Colonic mucosa (tissue), 4 donors: Measurements from ENCODE around the gene METRN. TPM values are rescaled to one million over a fixed set of nuclear protein-coding genes. Genes with fewer than 3 reads are reported as not detected.

Experiments used
- DNase-seq: peaks from one replicate; pipeline ENCODE4 v3.0.0-alpha.2; 2020
- H3K27ac ChIP-seq: fragments of 200-600 bp; one replicate; pipeline ENCODE4 v1.8.0; 2021
- H3K27me3 ChIP-seq: fragments of 200-600 bp; one replicate; pipeline ENCODE4 v1.8.0; 2021
- H3K36me3 ChIP-seq: fragments of 200-600 bp; one replicate; pipeline ENCODE4 v1.8.0; 2021
- H3K4me1 ChIP-seq: fragments of 200-600 bp; one replicate; pipeline ENCODE4 v1.8.0; 2021; ENCODE audit warnings: mild to moderate bottlenecking
- H3K4me3 ChIP-seq: fragments of 200-600 bp; one replicate; pipeline ENCODE4 v1.8.0; 2021
- H3K9ac ChIP-seq, 2 donors: one replicate each; pipeline ENCODE4 v1.7.0; 2013; ENCODE audit warnings: control low read depth in 2 of 2, low read depth in 2 of 2, low read length in 2 of 2
- H3K9me3 ChIP-seq: fragments of 200-600 bp; one replicate; pipeline ENCODE4 v1.8.0; 2021
- intact Hi-C: fragments of 100-400 bp; cut with DNase I; formaldehyde crosslinking; loops from one replicate; pipeline ENCODE4 v1.14.1; 2022
- total RNA-seq, 2 donors: library from RNA; stranded (reverse); fragmentation: NEBNext Ultra II Directional in 1 of 2; extraction: Animal tissue kit (Norgen Biotek cat#: 25700) in 1 of 2; gene quantifications; one replicate each; pipeline ENCODE4 v1.2.1, GENCODE V29; 2021
- TF ChIP-seq, protein P1 (sequence below): fragments of 200-600 bp; IDR thresholded peaks from one replicate; pipeline ENCODE4 v1.8.0; 2022; ENCODE audit warnings: antibody characterized with exemption, mild to moderate bottlenecking
- donor health status: healthy.
- donor health status: DM: no; HTN: no; CAD: no.
- donor health status: DM: no; HTN: no; CAD: no.

METRN gene
- total RNA-seq, 2 donors from 2014 or later = 23.3 to 50.0 TPM

DNA sequence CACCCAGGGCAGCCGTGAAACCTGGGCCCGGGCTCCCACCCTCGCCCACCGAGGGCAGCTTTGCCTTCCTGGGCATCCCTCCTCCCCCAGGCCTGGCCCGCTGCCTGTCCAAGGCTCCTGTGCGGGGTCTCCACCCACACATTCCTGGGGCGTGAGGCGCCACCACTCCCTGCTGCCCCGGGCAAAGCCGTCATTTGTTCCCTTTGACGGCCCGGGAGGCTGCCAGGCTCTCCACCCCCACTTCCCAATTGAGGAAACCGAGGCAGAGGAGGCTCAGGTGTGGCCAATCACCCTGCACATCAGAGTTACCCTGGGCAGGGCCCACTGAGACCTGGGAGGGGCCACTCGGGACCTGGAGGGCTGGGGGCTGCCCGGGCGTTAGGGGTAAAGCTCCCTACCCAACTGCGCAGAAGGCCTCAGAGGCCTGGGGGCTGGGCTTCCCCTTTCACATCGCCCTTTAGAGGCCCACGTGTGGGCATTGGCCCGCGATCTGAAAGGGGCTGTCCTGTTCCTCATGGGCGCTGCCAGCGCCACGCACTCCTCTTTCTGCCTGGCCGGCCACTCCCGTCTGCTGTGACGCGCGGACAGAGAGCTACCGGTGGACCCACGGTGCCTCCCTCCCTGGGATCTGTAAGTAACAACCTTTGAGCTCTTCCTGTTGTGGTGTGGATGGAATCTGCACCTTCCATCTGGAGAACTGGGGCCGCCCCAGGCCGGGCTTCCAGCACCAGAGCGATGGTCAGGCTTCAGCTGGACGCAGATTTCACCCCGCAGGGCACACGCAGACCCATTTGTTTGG is 45.8 kb downstream of the METRN start, which contains the start of gene MSLN:
Gene MSLN, plus strand, starts transcription at position 190 of the 799 bp plus-strand sequence. CDS start 1,947 bp downstream, outside the sequence.
- TF ChIP-seq, protein P1, sequence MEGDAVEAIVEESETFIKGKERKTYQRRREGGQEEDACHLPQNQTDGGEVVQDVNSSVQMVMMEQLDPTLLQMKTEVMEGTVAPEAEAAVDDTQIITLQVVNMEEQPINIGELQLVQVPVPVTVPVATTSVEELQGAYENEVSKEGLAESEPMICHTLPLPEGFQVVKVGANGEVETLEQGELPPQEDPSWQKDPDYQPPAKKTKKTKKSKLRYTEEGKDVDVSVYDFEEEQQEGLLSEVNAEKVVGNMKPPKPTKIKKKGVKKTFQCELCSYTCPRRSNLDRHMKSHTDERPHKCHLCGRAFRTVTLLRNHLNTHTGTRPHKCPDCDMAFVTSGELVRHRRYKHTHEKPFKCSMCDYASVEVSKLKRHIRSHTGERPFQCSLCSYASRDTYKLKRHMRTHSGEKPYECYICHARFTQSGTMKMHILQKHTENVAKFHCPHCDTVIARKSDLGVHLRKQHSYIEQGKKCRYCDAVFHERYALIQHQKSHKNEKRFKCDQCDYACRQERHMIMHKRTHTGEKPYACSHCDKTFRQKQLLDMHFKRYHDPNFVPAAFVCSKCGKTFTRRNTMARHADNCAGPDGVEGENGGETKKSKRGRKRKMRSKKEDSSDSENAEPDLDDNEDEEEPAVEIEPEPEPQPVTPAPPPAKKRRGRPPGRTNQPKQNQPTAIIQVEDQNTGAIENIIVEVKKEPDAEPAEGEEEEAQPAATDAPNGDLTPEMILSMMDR = no peak
- Histone ChIP-seq H3K4me1 (no peaks in the 10 kb centered on the region), H3K27me3 (peaks cover 4% of the 10 kb centered on the region), H3K36me3 (no peaks in the 10 kb centered on the region), H3K9ac (no peak within 1 kb of the TSS), H3K4me3 (no peak within 1 kb of the TSS), H3K9me3 (no peaks in the 10 kb centered on the region), H3K27ac (no peak within 1 kb of the TSS)
- no peak for DNase-seq
- intact Hi-C loops = no loop called here

DNA sequence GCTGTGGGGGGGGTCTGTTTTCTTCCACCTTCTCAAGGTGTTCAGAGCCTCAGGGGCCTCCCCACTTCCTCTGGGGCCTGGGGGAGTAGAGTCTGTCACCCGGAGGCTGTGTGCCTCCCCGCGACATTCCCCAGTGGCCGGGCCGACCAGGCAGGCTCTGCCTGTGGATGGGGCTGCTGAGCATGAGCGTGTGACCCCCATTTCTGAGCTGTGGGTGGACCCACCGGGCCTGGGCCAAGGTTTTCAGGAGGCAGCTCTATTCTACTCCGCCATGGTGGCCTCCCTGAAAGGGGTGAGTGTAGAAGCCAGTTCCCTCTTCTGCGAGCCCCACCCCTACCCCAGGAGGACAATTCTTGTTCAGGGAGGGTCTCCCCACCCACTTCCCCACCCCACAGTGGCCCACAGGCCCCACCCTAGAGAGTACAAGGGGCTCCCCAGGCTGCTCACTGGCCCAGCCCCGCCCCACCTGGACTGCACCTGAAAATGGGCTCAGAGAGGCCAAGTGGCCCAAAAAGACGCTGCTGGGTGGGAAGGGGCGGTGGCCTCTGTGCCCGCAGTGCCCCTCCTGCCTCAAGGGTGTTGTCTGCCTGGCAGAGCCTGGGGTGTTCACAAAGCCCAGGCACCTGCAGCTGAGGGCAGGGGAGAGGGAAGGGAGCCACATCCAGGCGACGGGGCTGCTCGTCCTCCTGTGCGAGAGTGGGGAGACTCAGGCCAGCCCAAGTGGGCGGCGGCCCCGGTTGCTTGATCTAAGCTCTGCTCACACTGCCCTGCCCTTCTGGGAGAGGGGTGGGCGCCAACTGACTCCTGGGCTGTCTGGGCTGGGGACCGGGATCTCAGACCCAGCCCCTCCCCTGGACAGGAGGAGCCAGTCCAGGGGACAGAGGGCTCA is 47.0 kb downstream of the METRN start:
- DNase-seq = no peak
- no peaks in the 10 kb centered on the region for H3K4me1 ChIP-seq
- H3K9ac ChIP-seq = no peak overlapping the region
- no peak overlapping the region for H3K27ac ChIP-seq
- intact Hi-C loops = no loop called here
- no peak overlapping the region for H3K4me3 ChIP-seq
- TF ChIP-seq, protein P1 = no peak
- H3K36me3 ChIP-seq = no peaks in the 10 kb centered on the region
- H3K27me3 ChIP-seq = peaks cover 4% of the 10 kb centered on the region
- no peaks in the 10 kb centered on the region for H3K9me3 ChIP-seq

DNA sequence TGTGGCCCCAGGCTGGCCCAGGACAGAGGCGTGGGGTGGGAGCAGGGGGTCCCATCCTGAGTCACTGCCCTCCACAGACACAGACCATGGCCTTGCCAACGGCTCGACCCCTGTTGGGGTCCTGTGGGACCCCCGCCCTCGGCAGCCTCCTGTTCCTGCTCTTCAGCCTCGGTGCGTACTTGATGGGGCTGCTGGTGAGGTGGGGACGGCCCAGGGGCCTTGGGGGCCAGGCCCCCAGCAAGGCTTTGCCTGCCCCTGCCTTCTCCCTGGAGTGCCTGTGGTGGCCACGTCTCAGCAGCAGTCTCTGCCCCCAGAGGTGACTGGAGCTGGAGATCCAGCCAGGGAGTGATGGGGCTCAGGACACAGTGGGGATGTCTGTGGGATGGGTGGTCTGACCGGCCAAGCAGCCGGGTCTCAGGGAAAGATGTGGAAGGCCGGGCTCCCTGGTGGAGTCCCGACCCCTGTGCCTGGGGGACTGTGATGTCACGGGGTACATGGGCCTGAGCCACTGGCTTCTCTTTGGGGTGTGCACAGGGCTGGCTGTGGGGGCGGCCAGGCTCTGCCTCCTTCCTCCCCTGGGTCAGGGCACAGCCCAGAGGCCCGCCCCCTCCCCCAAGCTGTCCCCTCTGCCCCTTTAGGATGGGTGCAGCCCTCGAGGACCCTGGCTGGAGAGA is 47.8 kb downstream of the METRN start:
- no peaks in the 10 kb centered on the region for H3K9me3 ChIP-seq
- H3K9ac ChIP-seq = no peak overlapping the region
- intact Hi-C loops = no loop called here
- no peak for DNase-seq
- H3K36me3 ChIP-seq = no peaks in the 10 kb centered on the region
- TF ChIP-seq, protein P1 = no peak
- peaks cover 4% of the 10 kb centered on the region for H3K27me3 ChIP-seq
- H3K27ac ChIP-seq = no peak overlapping the region
- no peaks in the 10 kb centered on the region for H3K4me1 ChIP-seq
- H3K4me3 ChIP-seq = no peak overlapping the region

DNA sequence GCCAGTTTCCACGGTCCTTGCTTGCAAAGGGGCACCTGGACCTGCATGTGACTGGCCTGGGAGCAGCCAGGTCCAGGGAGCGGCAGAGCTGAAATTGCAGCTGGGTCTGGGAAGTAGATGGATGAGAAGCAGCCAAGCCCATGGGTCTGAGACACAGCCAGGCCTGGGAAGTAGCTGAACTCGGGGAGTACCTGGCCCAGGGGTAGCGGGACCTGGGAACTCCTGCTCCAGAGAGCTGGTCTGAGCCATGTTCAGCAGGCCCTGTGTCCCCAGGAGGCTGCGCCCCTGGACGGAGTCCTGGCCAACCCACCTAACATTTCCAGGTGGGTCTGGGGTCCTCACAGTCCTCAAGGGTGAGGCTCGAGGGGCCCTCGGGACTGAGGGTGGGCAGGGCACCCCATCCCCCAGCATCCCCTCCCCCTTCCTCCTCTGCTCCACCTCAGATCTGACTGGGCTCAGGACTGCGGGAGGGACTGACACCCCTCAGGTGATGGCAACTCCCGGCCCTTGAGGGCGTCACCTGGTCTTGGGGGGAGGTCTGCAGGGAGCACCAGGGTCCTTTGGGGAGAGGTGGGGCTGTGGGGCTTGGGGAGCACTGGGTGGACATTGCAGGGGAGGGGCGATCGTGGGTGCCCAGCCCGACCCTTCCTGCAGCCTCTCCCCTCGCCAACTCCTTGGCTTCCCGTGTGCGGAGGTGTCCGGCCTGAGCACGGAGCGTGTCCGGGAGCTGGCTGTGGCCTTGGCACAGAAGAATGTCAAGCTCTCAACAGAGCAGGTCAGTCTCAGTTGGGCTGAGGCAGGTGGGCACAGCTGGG is 48.7 kb downstream of the METRN start:
- DNase-seq = no peak
- Histone ChIP-seq H3K36me3 (no peaks in the 10 kb centered on the region), H3K4me1 (no peaks in the 10 kb centered on the region), H3K9me3 (no peaks in the 10 kb centered on the region), H3K9ac (no peak overlapping the region), H3K27me3 (peaks cover 4% of the 10 kb centered on the region), H3K4me3 (no peak overlapping the region), H3K27ac (no peak overlapping the region)
- TF ChIP-seq, protein P1 = no peak
- intact Hi-C loops = no loop called here
